T-helper 2 cell treated with Interferon-gamma antibody and Interleukin-4, amounts not matched to agents 5 μg/mL and 100 μg/mL, for 36 hours (primary cell): ENCODE results near the gene SERINC5.
"Not testable (repeated sequence)": the region's sequence is repeated elsewhere in the genome, so short reads cannot be mapped to it uniquely, and the experiment has no call there.

ENCODE experiments used
- DNase-seq: peaks from one replicate; pipeline ENCODE4 v3.0.0; 2021; ENCODE audit warnings: low spot score
- H3K27ac Mint-ChIP-seq: one replicate; pipeline ENCODE4 v1.8.0; 2021; ENCODE audit warnings: mild to moderate bottlenecking, mixed read lengths
- H3K27me3 Mint-ChIP-seq: one replicate; pipeline ENCODE4 v1.8.0; 2021; ENCODE audit warnings: low read depth, mixed read lengths
- H3K36me3 Mint-ChIP-seq: one replicate; pipeline ENCODE4 v1.8.0; 2021; ENCODE audit warnings: low read depth, mixed read lengths
- H3K4me1 Mint-ChIP-seq: one replicate; pipeline ENCODE4 v1.8.0; 2021; ENCODE audit warnings: low read depth, mixed read lengths
- H3K4me3 Mint-ChIP-seq: one replicate; pipeline ENCODE4 v1.8.0; 2022; ENCODE audit warnings: mild to moderate bottlenecking, moderate library complexity, mixed read lengths
- H3K9me3 Mint-ChIP-seq: one replicate; pipeline ENCODE4 v1.8.0; 2021; ENCODE audit warnings: mixed read lengths

Gene SERINC5

GRCh38 chr5:80191991-80192398 is 63.9 kb downstream of the SERINC5 start:
- Mint-ChIP-seq H3K36me3 (peaks cover 45% of the 10 kb centered on the region), H3K4me1 (peaks cover 73% of the 10 kb centered on the region)

GRCh38 chr5:80191397-80191796 is 64.5 kb downstream of the SERINC5 start:
- no peak for DNase-seq
- Mint-ChIP-seq H3K36me3 (peaks cover 45% of the 10 kb centered on the region), H3K9me3 (no peaks in the 10 kb centered on the region), H3K27me3 (no peaks in the 10 kb centered on the region), H3K27ac (peak overlapping the region; percentile 93), H3K4me3 (peak overlapping the region; percentile 87), H3K4me1 (peaks cover 76% of the 10 kb centered on the region)

More at GRCh38 chr5:80191991-80192398, 63.9 kb downstream of the SERINC5 start:
- Mint-ChIP-seq H3K9me3 (no peaks in the 10 kb centered on the region), H3K4me3 (peak overlapping the region; percentile 81), H3K27me3 (no peaks in the 10 kb centered on the region), H3K27ac (peak overlapping the region; percentile 93)
- peak; percentile 52 for DNase-seq

- Mint-ChIP-seq H3K9me3 (no peaks in the 10 kb centered on the region), H3K27ac (peak overlapping the region; percentile 93), H3K4me1 (peaks cover 78% of the 10 kb centered on the region), H3K4me3 (peak overlapping the region; percentile 87), H3K27me3 (no peaks in the 10 kb centered on the region), H3K36me3 (peaks cover 44% of the 10 kb centered on the region)
- DNase-seq: no peak
These were observed 64.9 kb downstream of the SERINC5 start for GRCh38 chr5:80190960-80191359.

- H3K27me3 Mint-ChIP-seq: no peaks in the 10 kb centered on the region
- H3K9me3 Mint-ChIP-seq: no peaks in the 10 kb centered on the region
- peaks cover 81% of the 10 kb centered on the region for H3K4me1 Mint-ChIP-seq
- H3K4me3 Mint-ChIP-seq: peak overlapping the region; percentile 87
- no peak for DNase-seq
- peaks cover 48% of the 10 kb centered on the region for H3K36me3 Mint-ChIP-seq
- peak overlapping the region; percentile 93 for H3K27ac Mint-ChIP-seq
These were observed 66.1 kb downstream of the SERINC5 start for GRCh38 chr5:80189701-80190100.

GRCh38 chr5:80189201-80189600 is 66.6 kb downstream of the SERINC5 start:
- Mint-ChIP-seq H3K4me3 (peak overlapping the region; percentile 87), H3K27me3 (no peaks in the 10 kb centered on the region), H3K4me1 (peaks cover 81% of the 10 kb centered on the region), H3K9me3 (no peaks in the 10 kb centered on the region), H3K36me3 (peaks cover 47% of the 10 kb centered on the region), H3K27ac (peak overlapping the region; percentile 93)
- DNase-seq: no peak

GRCh38 chr5:80187421-80188090 is 68.3 kb downstream of the SERINC5 start:
- peak overlapping the region; percentile 75 for H3K4me3 Mint-ChIP-seq
- DNase-seq: no peak

GRCh38 chr5:80185535-80185934 is 70.3 kb downstream of the SERINC5 start:
- H3K4me3 Mint-ChIP-seq: peak overlapping the region; percentile 39
- DNase-seq, H3K27me3 Mint-ChIP-seq, H3K9me3 Mint-ChIP-seq: not testable (repeated sequence)
- peaks cover 58% of the 10 kb centered on the region for H3K36me3 Mint-ChIP-seq
- H3K27ac Mint-ChIP-seq: peak overlapping the region; percentile 87
- H3K4me1 Mint-ChIP-seq: peaks cover 84% of the 10 kb centered on the region

More at GRCh38 chr5:80187421-80188090, 68.3 kb downstream of the SERINC5 start:
- peak overlapping the region; percentile 92 for H3K27ac Mint-ChIP-seq
- H3K27me3 Mint-ChIP-seq: no peaks in the 10 kb centered on the region
- H3K4me1 Mint-ChIP-seq: peaks cover 81% of the 10 kb centered on the region
- no peaks in the 10 kb centered on the region for H3K9me3 Mint-ChIP-seq
- H3K36me3 Mint-ChIP-seq: peaks cover 51% of the 10 kb centered on the region

- H3K27ac Mint-ChIP-seq: peak overlapping the region; percentile 87
- peak overlapping the region; percentile 39 for H3K4me3 Mint-ChIP-seq
- no peaks in the 10 kb centered on the region for H3K9me3 Mint-ChIP-seq
- peaks cover 55% of the 10 kb centered on the region for H3K36me3 Mint-ChIP-seq
- H3K27me3 Mint-ChIP-seq: no peaks in the 10 kb centered on the region
- no peak for DNase-seq
- peaks cover 85% of the 10 kb centered on the region for H3K4me1 Mint-ChIP-seq
These were observed 70.8 kb downstream of the SERINC5 start for GRCh38 chr5:80185095-80185494.

GRCh38 chr5:80184235-80185023 is 71.4 kb downstream of the SERINC5 start:
- Mint-ChIP-seq H3K27ac (peak overlapping the region; percentile 87), H3K4me3 (peak overlapping the region; percentile 39)

GRCh38 chr5:80183728-80184234 is 72.1 kb downstream of the SERINC5 start:
- H3K27me3 Mint-ChIP-seq, DNase-seq, H3K9me3 Mint-ChIP-seq: not testable (repeated sequence)
- Mint-ChIP-seq H3K27ac (peak overlapping the region; percentile 87), H3K4me1 (peaks cover 79% of the 10 kb centered on the region), H3K4me3 (peak overlapping the region; percentile 37), H3K36me3 (peaks cover 60% of the 10 kb centered on the region)

More at GRCh38 chr5:80184235-80185023, 71.4 kb downstream of the SERINC5 start:
- no peaks in the 10 kb centered on the region for H3K27me3 Mint-ChIP-seq
- H3K4me1 Mint-ChIP-seq: peaks cover 84% of the 10 kb centered on the region
- H3K9me3 Mint-ChIP-seq: no peaks in the 10 kb centered on the region
- no peak for DNase-seq
- H3K36me3 Mint-ChIP-seq: peaks cover 60% of the 10 kb centered on the region

GRCh38 chr5:80182809-80183580 is 72.9 kb downstream of the SERINC5 start:
- H3K9me3 Mint-ChIP-seq: no peaks in the 10 kb centered on the region
- no peak for DNase-seq
- peaks cover 77% of the 10 kb centered on the region for H3K4me1 Mint-ChIP-seq
- H3K36me3 Mint-ChIP-seq: peaks cover 59% of the 10 kb centered on the region
- H3K27me3 Mint-ChIP-seq: no peaks in the 10 kb centered on the region
- peak overlapping the region; percentile 87 for H3K27ac Mint-ChIP-seq
- H3K4me3 Mint-ChIP-seq: peak overlapping the region; percentile 37

- H3K27ac Mint-ChIP-seq: peak overlapping the region; percentile 87
- no peaks in the 10 kb centered on the region for H3K9me3 Mint-ChIP-seq
- no peaks in the 10 kb centered on the region for H3K27me3 Mint-ChIP-seq
- no peak for DNase-seq
- peak overlapping the region; percentile 37 for H3K4me3 Mint-ChIP-seq
- peaks cover 73% of the 10 kb centered on the region for H3K4me1 Mint-ChIP-seq
- H3K36me3 Mint-ChIP-seq: peaks cover 65% of the 10 kb centered on the region
These were observed 74.1 kb downstream of the SERINC5 start for GRCh38 chr5:80181618-80182211.

GRCh38 chr5:80177236-80177635 is 78.6 kb downstream of the SERINC5 start:
- no peak overlapping the region for H3K4me3 Mint-ChIP-seq
- peaks cover 37% of the 10 kb centered on the region for H3K4me1 Mint-ChIP-seq
- H3K36me3 Mint-ChIP-seq: peaks cover 61% of the 10 kb centered on the region
- no peaks in the 10 kb centered on the region for H3K9me3 Mint-ChIP-seq
- H3K27me3 Mint-ChIP-seq: no peaks in the 10 kb centered on the region
- no peak overlapping the region for H3K27ac Mint-ChIP-seq
- DNase-seq: no peak
